H1 (cell line): ENCODE data around the gene KCNT1. TPM values are rescaled to one million over a fixed set of nuclear protein-coding genes. Genes with fewer than 3 reads are reported as not detected.
A peak's percentile ranks its signal among the peaks of the same experiment; 100 is the strongest.

Experiments
- CTCF ChIA-PET: fragments of 300-600 bp; sonication (Branson Sonifier 250); formaldehyde crosslinking; loops from one replicate; lab custom pipeline; 2021; ENCODE audit not compliant: partially characterized antibody; lab: Charles Lee
- POLR2A ChIA-PET: fragments of 300-600 bp; sonication (Branson Sonifier 250); formaldehyde crosslinking; loops from one replicate; lab custom pipeline; 2021; ENCODE audit warnings: inconsistent platforms; ENCODE audit not compliant: partially characterized antibody; lab: Charles Lee
- DNase-seq, 2 experiments: peaks; one replicate each; pipeline versions ENCODE4 v3.0.0 to v3.0.0-alpha.2; 2010 to 2022; ENCODE audit warnings: low spot score in 2 of 2, low read depth in 1 of 2, mixed read lengths in 1 of 2
- FAIRE-seq: peaks from 2 replicates; lab custom pipeline; 2011; peaks lifted over from hg19 to GRCh38; lab: Jason Lieb, UNC
- H2AFZ ChIP-seq: 2 replicates; pipeline ENCODE4 v1.8.1; 2012; ENCODE audit warnings: low read length, inconsistent platforms
- H2AK5ac ChIP-seq: 2 replicates; pipeline ENCODE4 v1.6.1; 2013; ENCODE audit warnings: low read depth, low read length
- H2BK120ac ChIP-seq: replicated peaks from 2 replicates; pipeline ENCODE3; 2013; ENCODE audit warnings: low read depth, low read length, inconsistent platforms
- H2BK12ac ChIP-seq: 2 replicates; pipeline ENCODE4 v1.6.1; 2013; ENCODE audit warnings: low read depth, low read length
- H2BK15ac ChIP-seq: 2 replicates; pipeline ENCODE4 v1.6.1; 2013; ENCODE audit warnings: low read length
- H2BK20ac ChIP-seq: 2 replicates; pipeline ENCODE4 v1.6.1; 2013; ENCODE audit warnings: low read length
- H2BK5ac ChIP-seq: 2 replicates; pipeline ENCODE4 v1.6.1; 2013; ENCODE audit warnings: low read depth, low read length
- H3K14ac ChIP-seq: 2 replicates; pipeline ENCODE4 v1.6.1; 2013; ENCODE audit warnings: inconsistent platforms; ENCODE audit not compliant: insufficient read length
- H3K18ac ChIP-seq: 2 replicates; pipeline ENCODE4 v1.6.1; 2013; ENCODE audit warnings: low read length; ENCODE audit errors: extremely low read depth
- H3K23ac ChIP-seq: 2 replicates; pipeline ENCODE4 v1.6.1; 2013; ENCODE audit warnings: inconsistent platforms; ENCODE audit not compliant: insufficient read length
- H3K23me2 ChIP-seq: 2 replicates; pipeline ENCODE4 v1.6.1; 2013; ENCODE audit warnings: low read depth, low read length
- H3K27ac ChIP-seq: 2 replicates; pipeline ENCODE4 v1.6.1; 2011; ENCODE audit warnings: low read depth, low read length, inconsistent platforms
- H3K27me3 ChIP-seq, 4 experiments: replicated peaks in 1 of 4; 1 replicate in 1 of 4; 2 replicates in 3 of 4; pipeline versions ENCODE4 v1.6.1 to v1.8.1; 2011 to 2013; ENCODE audit warnings: low read length in 3 of 4, mild to moderate bottlenecking in 3 of 4, inconsistent platforms in 2 of 4, mixed read lengths in 2 of 4, moderate library complexity in 1 of 4; ENCODE audit not compliant: control insufficient read depth in 3 of 4, insufficient read depth in 3 of 4; ENCODE audit errors: extremely low read depth in 1 of 4
- H3K36me3 ChIP-seq, 4 experiments: 2 replicates each; pipeline versions ENCODE4 v1.6.1 to v1.8.1; 2011 to 2013; ENCODE audit warnings: mild to moderate bottlenecking in 4 of 4, low read length in 3 of 4, moderate library complexity in 2 of 4, control low read depth in 1 of 4, inconsistent platforms in 1 of 4; ENCODE audit not compliant: insufficient read depth in 4 of 4, control insufficient read depth in 2 of 4
- H3K4ac ChIP-seq: replicated peaks from 2 replicates; pipeline ENCODE3; 2013; ENCODE audit warnings: low read length, low read depth, mixed read lengths, inconsistent platforms; ENCODE audit not compliant: insufficient read length
- H3K4me1 ChIP-seq, 4 experiments: replicated peaks in 1 of 4; 1 replicate in 1 of 4; 2 replicates in 3 of 4; pipeline versions ENCODE4 v1.6.1 to v1.8.1; 2011 to 2013; ENCODE audit warnings: low read length in 3 of 4, inconsistent platforms in 2 of 4, mixed read lengths in 1 of 4; ENCODE audit not compliant: insufficient read depth in 4 of 4, control insufficient read depth in 3 of 4
- H3K4me2 ChIP-seq, 2 experiments: 2 replicates each; pipeline versions ENCODE4 v1.6.1 to v1.8.1; 2011 to 2013; ENCODE audit warnings: low read depth in 2 of 2, low read length in 2 of 2, control low read depth in 1 of 2, inconsistent platforms in 1 of 2, mild to moderate bottlenecking in 1 of 2; ENCODE audit not compliant: insufficient read depth in 1 of 2
- H3K4me3 ChIP-seq, 4 experiments: fragments of 200-600, 300-600 bp in 1 of 4; sonication (generic), shearing (Covaris generic), sonication (Bioruptor Twin) in 1 of 4; 2 replicates each; pipeline versions ENCODE4 v1.5.1 to v1.8.1; 2011 to 2016; ENCODE audit warnings: low read length in 4 of 4, low read depth in 3 of 4, control low read depth in 2 of 4, inconsistent platforms in 2 of 4, mild to moderate bottlenecking in 2 of 4, mixed read lengths in 1 of 4, moderate library complexity in 1 of 4; ENCODE audit not compliant: insufficient read depth in 2 of 4; ENCODE audit errors: extremely low read depth in 1 of 4
- H3K56ac ChIP-seq: replicated peaks from 2 replicates; pipeline ENCODE3; 2013; ENCODE audit warnings: low read depth, mild to moderate bottlenecking, mixed read lengths, low read length, inconsistent platforms; ENCODE audit not compliant: insufficient read length
- H3K79me1 ChIP-seq: 2 replicates; pipeline ENCODE4 v1.6.1; 2013; ENCODE audit warnings: low read depth, low read length, control low read depth
- H3K79me2 ChIP-seq, 2 experiments: 2 replicates each; pipeline versions ENCODE4 v1.6.1 to v1.8.1; 2012 to 2013; ENCODE audit warnings: low read length in 2 of 2, mild to moderate bottlenecking in 2 of 2, inconsistent platforms in 1 of 2; ENCODE audit not compliant: insufficient read depth in 2 of 2, control insufficient read depth in 1 of 2
- H3K9ac ChIP-seq, 4 experiments: replicated peaks in 1 of 4; 1 replicate in 1 of 4; 2 replicates in 3 of 4; pipeline versions ENCODE4 v1.6.1 to v1.8.1; 2011 to 2013; ENCODE audit warnings: low read depth in 3 of 4, low read length in 3 of 4, control low read depth in 2 of 4, mild to moderate bottlenecking in 2 of 4, moderate library complexity in 2 of 4, inconsistent platforms in 1 of 4; ENCODE audit errors: extremely low read depth in 1 of 4
- H3K9me3 ChIP-seq, 2 experiments: 2 replicates each; pipeline versions ENCODE4 v1.6.1 to v1.8.1; 2012 to 2013; ENCODE audit warnings: mild to moderate bottlenecking in 2 of 2, moderate library complexity in 2 of 2, control low read depth in 1 of 2, inconsistent platforms in 1 of 2, low read depth in 1 of 2, low read length in 1 of 2, mixed read lengths in 1 of 2; ENCODE audit not compliant: insufficient read depth in 2 of 2
- H4K20me1 ChIP-seq, 2 experiments: replicated peaks in 1 of 2; 2 replicates each; pipeline versions ENCODE3 to v1.8.1; 2011 to 2013; ENCODE audit warnings: inconsistent platforms in 2 of 2, low read length in 2 of 2, mild to moderate bottlenecking in 1 of 2; ENCODE audit not compliant: insufficient read depth in 2 of 2, control insufficient read depth in 1 of 2
- H4K5ac ChIP-seq: 2 replicates; pipeline ENCODE4 v1.6.1; 2013; ENCODE audit warnings: low read length, low read depth, mixed read lengths, inconsistent platforms; ENCODE audit not compliant: insufficient read length
- H4K8ac ChIP-seq: 2 replicates; pipeline ENCODE4 v1.8.0; 2013; ENCODE audit warnings: mild to moderate bottlenecking, moderate library complexity, low read length, inconsistent platforms; ENCODE audit not compliant: insufficient read depth; ENCODE audit errors: extremely low read depth
- H4K91ac ChIP-seq: replicated peaks from 2 replicates; pipeline ENCODE3; 2013; ENCODE audit warnings: low read length, mixed read lengths, inconsistent platforms; ENCODE audit not compliant: insufficient read length
- CHD2 ChIP-seq: IDR thresholded peaks from 2 replicates; pipeline ENCODE4 v1.6.1; 2012; ENCODE audit warnings: low read length, improper control_type of control experiment
- RXRA ChIP-seq: IDR thresholded peaks from 2 replicates; pipeline ENCODE4 v1.6.1; 2011; ENCODE audit warnings: low read depth, mild to moderate bottlenecking, low read length, moderate library complexity; ENCODE audit not compliant: insufficient read depth
- SP2 ChIP-seq: IDR thresholded peaks from 2 replicates; pipeline ENCODE4 v1.6.1; 2012; ENCODE audit warnings: mild to moderate bottlenecking, low read length, inconsistent platforms
- WGBS, 2 experiments: shearing (Covaris generic) in 1 of 2; methylation state at CpG; one replicate each; pipeline versions ENCODE4 v1.1.6 to v1.1.7; 2013 to 2015; ENCODE audit warnings: low lambda C conversion rate in 2 of 2, mixed read lengths in 2 of 2, inconsistent platforms in 1 of 2, low coverage in 1 of 2, missing lambda C conversion rate in 1 of 2; ENCODE audit not compliant: insufficient replicate concordance in 2 of 2, insufficient coverage in 1 of 2, insufficient read length in 1 of 2; ENCODE audit errors: extremely low coverage in 1 of 2, missing lambda C conversion rate in 1 of 2; 5-methylcytosine and 5-hydroxymethylcytosine counted together
- polyA plus RNA-seq, 7 experiments: library from polyadenylated mRNA; depleted of rRNA in 3 of 7; stranded (reverse) in 5 of 7; unstranded in 2 of 7; fragments of >200 nt in 5 of 7; fragments of 200-250 nt in 2 of 7; gene quantifications; 1 replicate in 5 of 7; 2 replicates in 1 of 7; 4 replicates in 1 of 7; pipeline versions ENCODE4 v1.2.1 to v1.2.3, GENCODE V29; 2011 to 2013; ENCODE audit warnings: missing spikeins in 2 of 7, mixed read lengths in 2 of 7
- total RNA-seq: library from RNA; stranded (reverse); fragmentation: NEBNext Ultra II Directional; extraction: Animal tissue kit (Norgen Biotek cat#: 25700); gene quantifications from 2 replicates; pipeline ENCODE4 v1.2.1, GENCODE V29; 2021

The KCNT1 gene
- total and polyA plus RNA-seq, 2 of the 8 experiments (the other 6 are each of a cell fraction or from before 2014, with no cell fraction given) = 0.13 to 0.20 TPM

DNA sequence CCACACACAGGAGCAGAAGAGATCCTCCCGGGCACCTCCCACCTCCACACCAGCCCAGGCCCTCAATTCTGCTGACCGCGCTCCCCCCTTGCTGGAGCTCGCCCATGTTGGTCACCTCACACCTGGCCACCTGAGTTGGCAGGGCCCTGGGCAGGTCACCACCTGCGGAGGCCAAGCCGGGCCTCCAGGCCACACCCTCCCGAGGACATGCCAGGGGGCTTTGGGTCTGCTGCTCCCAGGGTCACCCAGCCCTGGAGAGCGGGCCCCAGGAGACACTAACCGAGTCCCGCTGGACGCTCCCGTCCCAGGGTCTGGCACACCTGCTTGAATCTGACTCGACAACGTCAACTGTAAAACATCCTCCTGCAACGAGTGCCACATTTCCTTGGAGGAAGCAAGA lies 4.8 kb upstream of the KCNT1 start:
- H3K23me2 ChIP-seq = peaks cover 3% of the 10 kb centered on the region; the same call in 1 of the 2 replicates
- H4K5ac ChIP-seq = no peak overlapping the region

More for the DNA sequence above, 4.8 kb upstream of the KCNT1 start:
- Histone ChIP-seq H3K4me2 (no peak overlapping the region), H2BK5ac (no peak overlapping the region), H4K20me1 (no peaks in the 10 kb centered on the region), H3K14ac (no peak overlapping the region), H2BK120ac (no peak overlapping the region), H3K27ac (no peak overlapping the region), H2BK12ac (no peak overlapping the region), H4K91ac (peak overlapping the region; percentile 19), H3K23ac (no peak overlapping the region), H3K9me3 (no peaks in the 10 kb centered on the region), H3K36me3 (no peaks in the 10 kb centered on the region), H3K4ac (no peak overlapping the region), H2BK20ac (no peak overlapping the region), H3K9ac (no peak overlapping the region), H3K27me3 (peaks cover 0 to 3% (median 0%) of the 10 kb centered on the region in 4 experiments; a peak in 4 of 7 replicates), H3K18ac (no peak overlapping the region), H3K79me1 (no peaks in the 10 kb centered on the region), H3K4me3 (no peak overlapping the region), H2BK15ac (no peak overlapping the region), H2AFZ (no peak overlapping the region), H3K4me1 (peaks cover 0 to 12% (median under 1%) of the 10 kb centered on the region in 4 experiments; a peak in 3 of 7 replicates), H2AK5ac (no peak overlapping the region), H3K56ac (no peak overlapping the region), H4K8ac (peak overlapping the region; percentile 38; the same call in 1 of the 2 replicates), H3K79me2 (no peaks in the 10 kb centered on the region)
- DNase-seq (no peak), FAIRE-seq (no peak)
- POLR2A ChIA-PET = no interaction called here
- WGBS, 2 experiments = 87% methylated on average over 15 of the region's 15 CpGs; no CpG with 5 or more reads in 1 of the 2 experiments
- CTCF ChIA-PET = interaction anchor here (1.1 to 6.6 kb wide), 5 partner anchors 8 to 106 kb away, joined by 3 to 32 read pairs (median 3); no protein-coding TSS in a partner anchor
- TF ChIP-seq RXRA (no peak), CHD2 (no peak), SP2 (no peak)
